Osteocyte (in vitro differentiated cells): ENCODE measurements around the gene MBD6. TPM values are rescaled to one million over a fixed set of nuclear protein-coding genes. Genes with fewer than 3 reads are reported as not detected.
"Not testable (repeated sequence)": the region's sequence is repeated elsewhere in the genome, so short reads cannot be mapped to it uniquely, and the experiment has no call there.

ENCODE experiments used
- DNase-seq: peaks from one replicate; pipeline ENCODE4 v3.0.0; 2021; ENCODE audit warnings: mixed read lengths; ENCODE audit not compliant: unreplicated experiment; ENCODE audit errors: extremely low spot score
- H3K27ac Mint-ChIP-seq: one replicate; pipeline ENCODE4 v1.8.0; 2021; ENCODE audit warnings: mild to moderate bottlenecking, mixed read lengths; ENCODE audit not compliant: unreplicated experiment
- H3K27me3 Mint-ChIP-seq: one replicate; pipeline ENCODE4 v1.8.0; 2021; ENCODE audit warnings: mixed read lengths; ENCODE audit not compliant: unreplicated experiment
- H3K36me3 Mint-ChIP-seq: one replicate; pipeline ENCODE4 v1.8.0; 2021; ENCODE audit warnings: mixed read lengths; ENCODE audit not compliant: unreplicated experiment
- H3K4me1 Mint-ChIP-seq: one replicate; pipeline ENCODE4 v1.8.0; 2021; ENCODE audit warnings: mixed read lengths; ENCODE audit not compliant: unreplicated experiment
- H3K4me3 Mint-ChIP-seq: one replicate; pipeline ENCODE4 v1.8.0; 2021; ENCODE audit warnings: mild to moderate bottlenecking, moderate library complexity, mixed read lengths; ENCODE audit not compliant: unreplicated experiment
- H3K9me3 Mint-ChIP-seq: one replicate; pipeline ENCODE4 v1.8.0; 2021; ENCODE audit warnings: mixed read lengths; ENCODE audit not compliant: unreplicated experiment
- CTCF ChIP-seq: fragments of 200-600 bp; sonication (generic); IDR thresholded peaks from 2 replicates; pipeline ENCODE4 v1.5.0; 2021; ENCODE audit warnings: antibody characterized with exemption, mild to moderate bottlenecking, moderate library complexity
- total RNA-seq: library from RNA; stranded (reverse); gene quantifications from 2 replicates; pipeline ENCODE4 v1.2.1, GENCODE V29; 2021

Gene MBD6
- total RNA-seq, 1 donor from 2014 or later: 104 TPM

- no peaks in the 10 kb centered on the region for H3K9me3 Mint-ChIP-seq
- peaks cover 28% of the 10 kb centered on the region for H3K36me3 Mint-ChIP-seq
- no peaks in the 10 kb centered on the region for H3K27me3 Mint-ChIP-seq
- DNase-seq: no peak
- TF ChIP-seq CTCF: no peak
- H3K27ac Mint-ChIP-seq: no peak overlapping the region
- H3K4me3 Mint-ChIP-seq: no peak overlapping the region
- H3K4me1 Mint-ChIP-seq: peaks cover 24% of the 10 kb centered on the region
Observed at GRCh38 chr12:57490126-57490525, 32.5 kb upstream of the MBD6 start.

DNA sequence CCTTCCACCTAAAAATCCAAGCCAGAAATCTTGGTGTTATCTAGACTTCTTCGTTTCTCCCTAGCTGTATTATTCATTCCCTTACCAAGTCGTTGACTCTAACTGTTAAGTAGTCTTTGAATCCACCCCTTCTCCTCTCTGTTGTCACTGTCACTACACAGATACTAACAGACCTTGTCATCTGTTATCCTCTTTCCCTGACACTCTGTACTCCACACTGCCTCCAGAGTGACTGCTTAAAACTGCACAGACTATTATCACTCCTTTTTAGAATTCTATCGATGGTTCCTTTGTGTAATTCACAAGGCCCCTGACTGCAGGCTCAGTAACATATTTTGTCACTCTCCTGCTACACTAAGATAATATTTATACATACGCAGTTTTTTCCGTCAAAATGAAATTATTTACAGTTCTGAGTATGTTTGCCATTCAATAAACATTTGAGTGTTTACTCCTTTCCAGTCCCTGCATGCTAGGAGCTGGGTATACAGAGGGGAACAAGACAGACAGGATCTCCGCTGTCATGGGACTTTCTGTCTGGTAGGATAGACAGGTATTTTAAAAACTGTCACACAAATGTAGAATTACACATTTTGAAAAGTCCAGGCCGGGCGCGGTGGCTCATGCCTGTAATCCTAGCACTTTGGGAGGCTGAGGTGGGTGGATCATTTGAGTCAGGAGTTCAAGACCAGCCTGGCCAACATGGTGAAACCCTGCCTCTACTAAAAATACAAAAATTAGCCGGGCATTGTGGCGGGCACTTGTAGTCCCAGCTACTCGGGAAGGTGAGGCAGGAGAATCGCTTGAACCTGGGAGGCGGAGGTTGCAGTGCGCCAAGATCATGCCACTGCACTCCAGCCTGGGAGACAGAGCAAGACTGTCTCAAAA lies 31.0 kb upstream of the MBD6 start:
- no peak for DNase-seq
- peaks cover 35% of the 10 kb centered on the region for H3K36me3 Mint-ChIP-seq
- H3K4me3 Mint-ChIP-seq: no peak overlapping the region
- no peaks in the 10 kb centered on the region for H3K27me3 Mint-ChIP-seq
- H3K4me1 Mint-ChIP-seq: peaks cover 24% of the 10 kb centered on the region
- peak overlapping the region; percentile 66 for H3K27ac Mint-ChIP-seq
- no peaks in the 10 kb centered on the region for H3K9me3 Mint-ChIP-seq
- TF ChIP-seq CTCF: no peak

GRCh38 chr12:57495051-57495701 lies 27.4 kb upstream of the MBD6 start:
- H3K36me3 Mint-ChIP-seq: peaks cover 57% of the 10 kb centered on the region
- not testable (repeated sequence) for DNase-seq, H3K9me3 Mint-ChIP-seq, H3K27ac Mint-ChIP-seq, H3K27me3 Mint-ChIP-seq, H3K4me3 Mint-ChIP-seq, H3K4me1 Mint-ChIP-seq

DNA sequence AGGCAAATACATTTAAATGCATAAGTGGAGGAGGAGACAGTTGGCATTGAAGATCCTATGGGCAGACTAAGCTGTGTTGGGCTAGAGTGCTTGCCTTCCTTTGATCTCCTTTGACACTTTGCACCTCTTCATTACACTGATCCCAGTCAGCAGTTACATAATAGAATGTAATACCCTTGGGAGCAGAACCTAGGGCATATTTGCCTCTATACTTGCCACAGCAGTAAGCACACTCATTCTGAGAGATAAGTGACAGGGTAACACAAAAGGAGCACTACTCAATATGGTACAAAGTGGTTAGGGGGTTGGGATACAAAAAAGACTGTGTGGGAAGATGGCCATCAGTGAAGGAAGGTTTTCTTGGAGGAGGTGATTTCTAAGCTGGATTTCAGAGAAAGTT lies 25.8 kb upstream of the MBD6 start:
- H3K4me1 Mint-ChIP-seq: no peaks in the 10 kb centered on the region
- DNase-seq: no peak
- no peaks in the 10 kb centered on the region for H3K27me3 Mint-ChIP-seq
- peaks cover 54% of the 10 kb centered on the region for H3K36me3 Mint-ChIP-seq
- H3K27ac Mint-ChIP-seq: no peak overlapping the region
- H3K4me3 Mint-ChIP-seq: no peak overlapping the region
- no peaks in the 10 kb centered on the region for H3K9me3 Mint-ChIP-seq
- TF ChIP-seq CTCF: no peak

- Mint-ChIP-seq H3K4me3 (no peak overlapping the region), H3K4me1 (no peaks in the 10 kb centered on the region), H3K9me3 (no peaks in the 10 kb centered on the region), H3K36me3 (peaks cover 57% of the 10 kb centered on the region), H3K27me3 (no peaks in the 10 kb centered on the region), H3K27ac (peak overlapping the region; percentile 31)
- TF ChIP-seq CTCF: no peak
- no peak for DNase-seq
Observed at GRCh38 chr12:57497223-57498131, 25.1 kb upstream of the MBD6 start.
